Left ventricle myocardium superior (tissue), 1 donor: ENCODE data around the gene ANKRD35. TPM values are rescaled to one million over a fixed set of nuclear protein-coding genes. Genes with fewer than 3 reads are reported as not detected.
"Not testable (repeated sequence)": the region's sequence is repeated elsewhere in the genome, so short reads cannot be mapped to it uniquely, and the experiment has no call there.

Source experiments
- ATAC-seq: fragments of 200-7000 bp; cut with Tn5 transposase; one replicate; pipeline ENCODE4 v1.9.1; 2020; ENCODE audit warnings: mild to moderate bottlenecking, moderate library complexity
- DNase-seq: peaks from one replicate; pipeline ENCODE4 v3.0.0-alpha.2; 2020
- intact Hi-C: fragments of 100-400 bp; cut with micrococcal nuclease; formaldehyde crosslinking; loops from one replicate; pipeline ENCODE4 v1.11.0; 2022
- microRNA-seq: library from miRNA; unstranded; fragments of <30 nt; microRNA quantifications from one replicate; pipeline ENCODE4 v1.2.0, GENCODE V29; 2020; ENCODE audit warnings: borderline number of aligned reads
- total RNA-seq: library from RNA; stranded (reverse); fragmentation: NEBNext Ultra II Directional; extraction: Animal tissue kit (Norgen Biotek cat#: 25700); gene quantifications from one replicate; pipeline ENCODE4 v1.2.1, GENCODE V29; 2021
- donor health status: DM: no; HTN: yes; CAD: no; lungs with severe emphysema.

ANKRD35 gene
- total RNA-seq, 1 donor from 2014 or later: 1.1 TPM

- intact Hi-C loops: no loop called here
- no peak for ATAC-seq
- no peak for DNase-seq
Measured at GRCh38 chr1:145826030-145826429, 59.6 kb downstream of the ANKRD35 start.

GRCh38 chr1:145824499-145824842 is 61.2 kb downstream of the ANKRD35 start:
- intact Hi-C loops: no loop called here
- no peak for DNase-seq

GRCh38 chr1:145823565-145824498 is 61.8 kb downstream of the ANKRD35 start, which contains the start of the genes POLR3C and RNF115:
TSS of gene POLR3C (plus strand) at chr1:145824200. CDS start at chr1:145825777, 1,577 bp downstream.
TSS of gene RNF115 (minus strand) at chr1:145824095. CDS start at chr1:145823873, 222 bp downstream.
- DNase-seq: peak; percentile 96
- ATAC-seq: peak; percentile 97
- intact Hi-C loops: no loop called here

More at GRCh38 chr1:145824499-145824842, 61.2 kb downstream of the ANKRD35 start:
- no peak for ATAC-seq

GRCh38 chr1:145822779-145823331 is 62.8 kb downstream of the ANKRD35 start:
- intact Hi-C loops, DNase-seq: not testable (repeated sequence)
- peak; percentile 30 for ATAC-seq

- DNase-seq, intact Hi-C loops: not testable (repeated sequence)
- peak; percentile 7 for ATAC-seq
Measured at GRCh38 chr1:145818095-145818494, 67.6 kb downstream of the ANKRD35 start.

Small RNA genes lying within 50 kb of the gene (microRNA-seq; reads per million reads assigned to microRNA genes)
- gene MIR6736: not detected

Other genes with a start within 250 kb of the ANKRD35 start
- not detected for gene PDZK1, start 178.5 kb downstream of the ANKRD35 start, total RNA-seq
- 0.37 TPM for gene CD160, start 166.4 kb downstream of the ANKRD35 start, total RNA-seq
- gene RNF115, start 61.8 kb downstream of the ANKRD35 start, total RNA-seq: 48.2 TPM
- gene POLR3C, start 61.7 kb downstream of the ANKRD35 start, total RNA-seq: 14.9 TPM
- gene NUDT17, start 40.2 kb downstream of the ANKRD35 start, total RNA-seq: 3.4 TPM
- gene PIAS3, start 26.8 kb downstream of the ANKRD35 start, total RNA-seq: 13.3 TPM
- 0.82 TPM for gene ITGA10, start 24.2 kb upstream of the ANKRD35 start, total RNA-seq
- gene PEX11B, start 32.9 kb upstream of the ANKRD35 start, total RNA-seq: 23.8 TPM
- gene RBM8A, start 41.6 kb upstream of the ANKRD35 start, total RNA-seq: 57.7 TPM
- gene LIX1L, start 72.2 kb upstream of the ANKRD35 start, total RNA-seq: 25.2 TPM
- gene ANKRD34A, start 78.7 kb upstream of the ANKRD35 start, total RNA-seq: 0.52 TPM
- 44.0 TPM for gene POLR3GL, start 78.8 kb upstream of the ANKRD35 start, total RNA-seq
- gene TXNIP, start 110.7 kb upstream of the ANKRD35 start, total RNA-seq: 954 TPM
- 71.9 TPM for gene HJV, start 135.9 kb upstream of the ANKRD35 start, total RNA-seq